NB4 (cell line): ENCODE data around the gene SIK2.

Experiments
- DNase-seq: peaks from one replicate; pipeline ENCODE4 v3.0.0; 2010; ENCODE audit warnings: low read depth
- H3K4me3 ChIP-seq: one replicate; pipeline ENCODE4 v1.5.1; 2011; ENCODE audit warnings: mild to moderate bottlenecking, low read depth, low read length, moderate library complexity
- CTCF ChIP-seq: IDR thresholded peaks from one replicate; pipeline ENCODE4 v1.5.1; 2012; ENCODE audit warnings: low read depth, low read length
- MAX ChIP-seq: IDR thresholded peaks from 2 replicates; pipeline ENCODE4 v1.6.1; 2011; ENCODE audit warnings: low read depth, low read length
- MYC ChIP-seq: IDR thresholded peaks from 2 replicates; pipeline ENCODE4 v1.6.1; 2011; ENCODE audit warnings: low read depth, low read length
- POLR2A ChIP-seq: IDR thresholded peaks from 2 replicates; pipeline ENCODE4 v1.6.1; 2011; ENCODE audit warnings: mild to moderate bottlenecking; ENCODE audit not compliant: insufficient read length; ENCODE audit errors: extremely low read depth

The SIK2 gene

GRCh38 chr11:111631024-111631665 lies 28.9 kb downstream of the SIK2 start:
- no peak overlapping the region for H3K4me3 ChIP-seq
- no peak for DNase-seq
- no peak for TF ChIP-seq CTCF
- TF ChIP-seq MAX: no peak
- TF ChIP-seq POLR2A: no peak
- no peak for TF ChIP-seq MYC

DNA sequence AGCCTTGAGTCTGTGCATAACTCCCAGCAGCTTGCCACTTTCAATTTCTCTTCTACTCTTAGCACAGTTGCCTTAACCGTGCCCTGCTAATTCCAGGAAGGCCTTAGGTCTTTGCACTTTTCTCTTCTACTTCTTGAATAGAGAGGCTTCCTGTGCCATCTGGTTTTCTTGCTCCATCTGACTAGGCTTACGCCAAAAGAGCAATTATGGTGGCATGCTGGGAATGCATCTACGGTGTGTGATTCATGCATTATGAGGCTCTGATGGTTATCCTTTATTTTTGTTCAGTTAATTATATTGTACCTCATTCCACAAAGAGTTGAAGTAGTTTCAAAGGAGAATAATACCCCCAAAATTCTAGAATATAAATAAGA lies 29.4 kb downstream of the SIK2 start:
- DNase-seq: no peak
- TF ChIP-seq MAX: no peak
- no peak for TF ChIP-seq POLR2A
- TF ChIP-seq CTCF: no peak
- no peak for TF ChIP-seq MYC
- H3K4me3 ChIP-seq: no peak overlapping the region

DNA sequence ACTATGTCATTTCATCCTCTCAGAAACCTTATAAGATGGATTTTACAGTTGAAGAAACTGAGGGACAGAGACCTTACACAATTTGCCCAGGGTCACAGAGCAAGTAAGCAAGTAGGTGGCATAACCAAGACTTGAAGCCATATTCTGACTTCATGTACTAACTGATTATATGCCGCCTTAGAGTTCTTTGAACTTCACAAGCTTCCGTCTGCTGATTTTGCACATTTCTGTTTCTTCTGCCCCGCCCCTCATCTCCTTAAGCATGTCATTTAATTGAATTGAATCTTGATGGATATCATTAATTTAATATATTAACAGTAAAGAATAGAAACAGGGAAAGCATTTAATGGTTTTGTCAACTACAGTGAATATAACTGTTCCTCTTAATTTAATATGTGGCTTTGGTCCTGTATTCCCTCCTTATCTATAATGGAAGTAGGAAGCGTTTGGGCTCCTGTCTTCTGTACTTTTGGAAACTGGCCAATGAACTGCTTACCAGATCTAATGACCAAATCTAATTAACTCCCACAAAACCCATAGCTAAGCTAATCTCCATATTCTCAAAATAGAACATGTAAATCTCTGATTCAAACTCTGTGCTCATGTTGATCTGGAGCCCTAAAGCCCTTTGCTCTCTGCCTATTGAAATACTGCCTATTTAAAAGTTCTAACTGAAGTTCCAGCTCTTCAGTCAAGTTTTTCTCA lies 30.4 kb downstream of the SIK2 start:
- no peak for DNase-seq
- H3K4me3 ChIP-seq: no peak overlapping the region
- no peak for TF ChIP-seq MAX
- TF ChIP-seq MYC: no peak
- TF ChIP-seq POLR2A: no peak
- TF ChIP-seq CTCF: no peak

DNA sequence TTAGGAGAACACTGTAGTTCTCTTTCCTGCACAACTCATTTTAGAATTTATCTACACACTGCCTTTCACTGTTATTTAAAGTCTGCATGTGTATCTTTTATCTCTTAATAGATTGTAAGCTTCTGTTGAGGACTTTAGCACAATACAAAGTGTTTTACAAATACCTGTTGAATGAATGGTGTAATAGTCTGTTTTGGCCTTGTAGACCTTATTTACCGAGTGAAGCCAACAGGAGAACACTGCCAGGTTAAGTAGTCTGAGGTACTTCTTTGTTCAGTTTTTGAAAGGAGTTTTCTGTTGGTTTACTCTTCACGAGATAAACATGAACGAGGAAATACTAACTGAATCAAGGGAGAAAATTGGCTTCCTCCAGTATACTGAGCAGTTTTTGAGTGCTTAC lies 31.0 kb downstream of the SIK2 start:
- DNase-seq: no peak
- TF ChIP-seq MYC (no peak), MAX (no peak), POLR2A (no peak), CTCF (no peak)
- H3K4me3 ChIP-seq: no peak overlapping the region

GRCh38 chr11:111633756-111634362 lies 31.6 kb downstream of the SIK2 start:
- DNase-seq: peak; percentile 21

More at GRCh38 chr11:111633756-111634362, 31.6 kb downstream of the SIK2 start:
- H3K4me3 ChIP-seq: no peak overlapping the region
- TF ChIP-seq MYC (no peak), POLR2A (no peak), CTCF (no peak), MAX (no peak)
